NCI-H2107 treated with DMSO at 0.1 percent for 48 hours (cell line): Measurements from ENCODE around the gene ZNF276.
"Not testable (repeated sequence)": the region's sequence is repeated elsewhere in the genome, so short reads cannot be mapped to it uniquely, and the experiment has no call there.

Experiments
- DNase-seq: peaks from one replicate; lab custom pipeline; 2025; ENCODE audit not compliant: unreplicated experiment; lab: John Stamatoyannopoulos, UW

The ZNF276 gene

DNA sequence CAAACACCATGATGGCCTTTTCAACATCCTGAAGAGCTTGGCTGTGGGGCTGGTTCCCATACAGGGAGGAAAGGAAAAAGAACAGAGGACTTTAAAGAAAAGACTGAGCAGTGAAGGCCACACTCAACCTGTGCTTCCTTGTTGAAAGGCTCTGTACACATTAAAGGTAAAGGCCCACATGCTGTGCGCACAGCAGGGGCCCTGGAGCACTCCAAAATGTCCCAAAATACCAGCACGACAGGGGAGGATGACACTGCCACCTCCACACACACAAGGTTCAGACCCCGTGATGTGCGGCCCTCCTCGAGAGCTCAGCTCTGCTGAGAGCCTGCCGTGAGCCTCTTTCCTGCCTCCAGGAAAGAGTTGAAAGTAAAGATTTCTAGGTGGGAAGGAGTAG, 58.6 kb downstream of the ZNF276 start:
- DNase-seq, result no peak

DNA sequence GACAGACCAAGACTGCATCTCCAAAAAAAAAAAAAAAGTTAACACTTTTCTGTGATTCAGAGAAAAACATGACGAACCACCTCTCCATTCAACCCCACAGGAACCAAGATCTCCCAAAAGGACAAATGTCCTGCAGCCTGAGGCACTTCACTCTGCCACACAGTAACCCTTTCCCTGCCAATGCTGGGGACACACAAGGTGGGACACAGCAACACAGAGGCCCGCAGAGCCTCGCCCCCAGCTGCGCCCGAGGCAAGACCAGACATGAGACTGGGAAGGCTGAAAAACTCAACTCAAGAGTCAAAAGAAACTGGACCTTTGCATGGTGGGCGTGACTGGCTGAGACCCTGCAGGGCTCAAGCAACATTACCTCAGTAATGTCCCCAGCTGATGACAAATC, 61.2 kb downstream of the ZNF276 start:
- no peak for DNase-seq

DNA sequence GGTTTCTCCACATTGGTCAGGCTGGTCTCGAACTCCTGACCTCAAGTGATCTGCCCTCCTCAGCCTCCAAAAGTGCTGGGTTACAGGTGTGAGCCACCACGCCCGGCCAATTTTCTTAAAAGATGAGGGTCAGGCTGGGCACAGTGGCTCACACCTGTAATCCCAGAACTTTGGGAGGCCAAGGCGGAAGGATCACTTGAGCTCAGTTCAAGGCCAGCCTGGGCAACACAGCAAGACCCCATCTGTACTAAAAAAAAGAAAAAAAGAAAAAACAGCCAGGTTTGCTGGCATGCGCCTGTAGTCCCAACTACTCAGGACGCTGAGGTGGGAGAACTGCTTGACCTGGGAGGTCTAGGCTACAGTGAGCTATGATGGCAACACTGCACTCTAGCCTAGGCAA, 62.6 kb downstream of the ZNF276 start:
- not testable (repeated sequence) for DNase-seq

DNA sequence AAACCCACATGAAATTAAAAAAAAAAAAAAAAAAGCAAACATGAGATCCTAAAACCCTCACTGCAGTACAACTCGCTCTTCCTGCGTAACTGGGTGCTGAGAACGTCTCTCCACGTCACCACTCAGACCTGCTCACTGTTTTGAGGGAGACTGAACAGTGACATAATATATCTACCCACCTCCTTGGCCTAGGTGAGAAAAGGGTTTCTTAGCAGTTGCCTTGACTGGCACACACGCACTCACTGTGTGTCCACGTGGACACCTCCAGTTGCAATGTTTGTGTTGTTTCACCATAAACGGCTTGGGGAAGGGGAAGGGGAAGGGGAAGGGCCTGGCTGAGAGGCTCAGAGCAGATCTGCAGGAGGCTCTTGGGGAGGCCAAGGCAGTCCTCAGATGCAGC, 63.1 kb downstream of the ZNF276 start:
- DNase-seq, result no peak

- no peak for DNase-seq
Observed at GRCh38 chr16:89785523-89786155, 64.3 kb downstream of the ZNF276 start.

- DNase-seq, result no peak
Observed at GRCh38 chr16:89786474-89787364, 65.4 kb downstream of the ZNF276 start.

GRCh38 chr16:89787365-89787805, 66.0 kb downstream of the ZNF276 start:
- DNase-seq, result no peak
